Caco-2 (cell line): ENCODE data around the gene FAM47E. TPM values are rescaled to one million over a fixed set of nuclear protein-coding genes. Genes with fewer than 3 reads are reported as not detected.

ENCODE experiments used
- BruUV-seq: library from RNA; stranded (reverse); fragments of 400-500 nt; replicated peaks from 2 replicates; lab custom pipeline; 2021; lab: Mats Ljungman, UMichigan
- CTCF ChIA-PET: fragments of 300-600 bp; sonication (Branson Sonifier 250); formaldehyde crosslinking; loops from one replicate; lab custom pipeline; 2022; ENCODE audit warnings: antibody characterized with exemption; lab: Charles Lee
- POLR2A ChIA-PET: fragments of 300-600 bp; sonication (Branson Sonifier 250); formaldehyde crosslinking; loops from one replicate; lab custom pipeline; 2022; ENCODE audit warnings: antibody characterized with exemption; lab: Charles Lee
- DNase-seq, 2 experiments: peaks; one replicate each; pipeline versions ENCODE4 v3.0.0 to v3.0.0-alpha.2; 2020 to 2022
- H3K27me3 ChIP-seq: replicated peaks from 2 replicates; pipeline ENCODE4 v1.6.0; 2011; ENCODE audit warnings: low read length; ENCODE audit not compliant: control insufficient read depth, insufficient read depth
- H3K36me3 ChIP-seq: 2 replicates; pipeline ENCODE4 v1.5.1; 2011; ENCODE audit warnings: low read length; ENCODE audit not compliant: control insufficient read depth, insufficient read depth
- H3K4me1 ChIP-seq: fragments of 250-450 bp; sonication (Bioruptor Pico); 2 replicates; pipeline ENCODE4 v1.5.1; 2020; ENCODE audit warnings: mild to moderate bottlenecking
- H3K4me3 ChIP-seq: 2 replicates; pipeline ENCODE4 v1.5.1; 2011; ENCODE audit warnings: low read depth, mild to moderate bottlenecking, control low read depth, low read length
- H3K9me3 ChIP-seq: fragments of 250-450 bp; sonication (Bioruptor Pico); 2 replicates; pipeline ENCODE4 v1.5.1; 2020; ENCODE audit warnings: mild to moderate bottlenecking, moderate library complexity
- H3K27ac Mint-ChIP-seq: one replicate; pipeline ENCODE4 v1.8.0; 2022; ENCODE audit warnings: mixed read lengths; ENCODE audit not compliant: unreplicated experiment
- H3K27me3 Mint-ChIP-seq: one replicate; pipeline ENCODE4 v1.8.0; 2022; ENCODE audit warnings: mixed read lengths; ENCODE audit not compliant: insufficient read depth, unreplicated experiment
- H3K36me3 Mint-ChIP-seq: one replicate; pipeline ENCODE4 v1.8.0; 2022; ENCODE audit warnings: mild to moderate bottlenecking, mixed read lengths; ENCODE audit not compliant: insufficient read depth, unreplicated experiment
- H3K4me1 Mint-ChIP-seq: one replicate; pipeline ENCODE4 v1.8.0; 2022; ENCODE audit warnings: low read depth, mixed read lengths; ENCODE audit not compliant: unreplicated experiment
- H3K4me3 Mint-ChIP-seq: one replicate; pipeline ENCODE4 v1.8.0; 2022; ENCODE audit warnings: mild to moderate bottlenecking, moderate library complexity, mixed read lengths; ENCODE audit not compliant: unreplicated experiment
- H3K9me3 Mint-ChIP-seq: one replicate; pipeline ENCODE4 v1.8.0; 2022; ENCODE audit warnings: mixed read lengths; ENCODE audit not compliant: unreplicated experiment
- CTCF ChIP-seq, 2 experiments: fragments of 200-600 bp in 1 of 2; IDR thresholded peaks; 1 replicate in 1 of 2; 2 replicates in 1 of 2; pipeline versions ENCODE4 v1.5.1 to v1.8.0; 2011 to 2022; ENCODE audit warnings: antibody characterized with exemption in 1 of 2, control low read depth in 1 of 2, inconsistent platforms in 1 of 2, low read depth in 1 of 2, low read length in 1 of 2, mild to moderate bottlenecking in 1 of 2, moderate library complexity in 1 of 2; ENCODE audit not compliant: insufficient read depth in 1 of 2, severe bottlenecking in 1 of 2, unreplicated experiment in 1 of 2
- intact Hi-C: fragments of 100-400 bp; cut with micrococcal nuclease; formaldehyde crosslinking; loops from one replicate; pipeline ENCODE4 v1.10.0; 2022; ENCODE audit not compliant: unreplicated experiment
- total RNA-seq: library from RNA; stranded (reverse); gene quantifications from 2 replicates; pipeline ENCODE4 v1.2.3, GENCODE V29; 2022

FAM47E gene
- total RNA-seq, 1 experiment from 2014 or later, result 6.6 TPM

- Mint-ChIP-seq H3K4me3 (no peak overlapping the region), H3K27me3 (no peaks in the 10 kb centered on the region), H3K4me1 (peaks cover 21% of the 10 kb centered on the region), H3K36me3 (peaks cover 9% of the 10 kb centered on the region), H3K27ac (no peak overlapping the region), H3K9me3 (no peaks in the 10 kb centered on the region)
- intact Hi-C loops, result no loop called here
- H3K27me3 ChIP-seq, result no peaks in the 10 kb centered on the region
- H3K36me3 ChIP-seq, result no peaks in the 10 kb centered on the region; the same call in 1 of the 2 replicates
- no peak overlapping the region for H3K4me3 ChIP-seq
- no TSS peak for BruUV-seq
- CTCF ChIA-PET, result no interaction called here
- TF ChIP-seq CTCF (IDR thresholded peaks at IDR 0.05; ENCODE audit: insufficient read depth in 1 of 2, low read depth in 1 of 2, low read length in 1 of 2, severe bottlenecking in 1 of 2, unreplicated experiment in 1 of 2), result no peak
- no peak for DNase-seq
- no peaks in the 10 kb centered on the region for H3K9me3 ChIP-seq
- peaks cover 45% of the 10 kb centered on the region for H3K4me1 ChIP-seq
- POLR2A ChIA-PET, result no interaction called here
Observed at GRCh38 chr4:76204936-76205335, 46.6 kb upstream of the FAM47E start.

GRCh38 chr4:76205476-76205875, 46.0 kb upstream of the FAM47E start:
- Mint-ChIP-seq H3K4me3 (no peak overlapping the region), H3K27ac (no peak overlapping the region), H3K9me3 (no peaks in the 10 kb centered on the region), H3K36me3 (peaks cover 9% of the 10 kb centered on the region), H3K27me3 (no peaks in the 10 kb centered on the region), H3K4me1 (peaks cover 19% of the 10 kb centered on the region)
- Histone ChIP-seq H3K36me3 (no peaks in the 10 kb centered on the region; the same call in 1 of the 2 replicates), H3K4me3 (no peak overlapping the region), H3K27me3 (no peaks in the 10 kb centered on the region), H3K4me1 (peaks cover 39% of the 10 kb centered on the region), H3K9me3 (no peaks in the 10 kb centered on the region)
- intact Hi-C loops, result no loop called here
- DNase-seq, result no peak
- BruUV-seq, result no TSS peak
- ChIA-PET POLR2A (no interaction called here), CTCF (no interaction called here)
- no peak for TF ChIP-seq CTCF (IDR thresholded peaks at IDR 0.05; ENCODE audit: insufficient read depth in 1 of 2, low read depth in 1 of 2, low read length in 1 of 2, severe bottlenecking in 1 of 2, unreplicated experiment in 1 of 2)

GRCh38 chr4:76206222-76206942, 45.1 kb upstream of the FAM47E start:
- Mint-ChIP-seq H3K27me3 (no peaks in the 10 kb centered on the region), H3K27ac (no peak overlapping the region), H3K36me3 (peaks cover 11% of the 10 kb centered on the region), H3K9me3 (no peaks in the 10 kb centered on the region), H3K4me3 (no peak overlapping the region), H3K4me1 (peaks cover 14% of the 10 kb centered on the region)
- Histone ChIP-seq H3K36me3 (no peaks in the 10 kb centered on the region; the same call in 1 of the 2 replicates), H3K27me3 (no peaks in the 10 kb centered on the region), H3K4me1 (peaks cover 30% of the 10 kb centered on the region), H3K9me3 (no peaks in the 10 kb centered on the region), H3K4me3 (no peak overlapping the region)
- ChIA-PET POLR2A (no interaction called here), CTCF (no interaction called here)
- no TSS peak for BruUV-seq
- intact Hi-C loops, result no loop called here
- no peak for TF ChIP-seq CTCF (IDR thresholded peaks at IDR 0.05; ENCODE audit: insufficient read depth in 1 of 2, low read depth in 1 of 2, low read length in 1 of 2, severe bottlenecking in 1 of 2, unreplicated experiment in 1 of 2)
- DNase-seq, result no peak
